LNCAP (cell line): ENCODE measurements around the gene FCN3.
A peak's percentile ranks its signal among the peaks of the same experiment; 100 is the strongest.

ENCODE experiments used
- CTCF ChIP-seq: fragments of 450-650 bp; IDR thresholded peaks from 2 replicates; pipeline ENCODE4 v1.5.1; 2017; ENCODE audit warnings: mild to moderate bottlenecking

The FCN3 gene

GRCh38 chr1:27366411-27367159 lies 8.0 kb downstream of the FCN3 start, which contains the start of gene MAP3K6:
MAP3K6 (minus strand) TSS chr1:27366961; CDS start chr1:27366597, 364 bp downstream.
- TF ChIP-seq CTCF, result peak; percentile 76

- no peak for TF ChIP-seq CTCF
Measured at GRCh38 chr1:27366113-27366410, 8.6 kb downstream of the FCN3 start.

- no peak for TF ChIP-seq CTCF
Measured at GRCh38 chr1:27365372-27366112, 9.1 kb downstream of the FCN3 start.

- no peak for TF ChIP-seq CTCF
Measured at GRCh38 chr1:27364696-27365371, 9.8 kb downstream of the FCN3 start.

GRCh38 chr1:27363766-27364695 lies 10.6 kb downstream of the FCN3 start:
- no peak for TF ChIP-seq CTCF

- TF ChIP-seq CTCF, result no peak
Measured at GRCh38 chr1:27361553-27361952, 13.1 kb downstream of the FCN3 start.

- TF ChIP-seq CTCF, result no peak
Measured at GRCh38 chr1:27361044-27361402, 13.6 kb downstream of the FCN3 start.
